Activated CD4-positive, alpha-beta T cell treated with anti-CD3 and anti-CD28 coated beads, Interleukin-2, amount 10 ng/mL, durations not matched to agents 7 days and 5 days (primary cell): Measurements from ENCODE around the gene CREG2. TPM values are rescaled to one million over a fixed set of nuclear protein-coding genes. Genes with fewer than 3 reads are reported as not detected.
A peak's percentile ranks its signal among the peaks of the same experiment; 100 is the strongest.

Source experiments
- CTCF ChIA-PET: fragments of 350-600 bp; sonication (Branson Sonifier 250); formaldehyde crosslinking; loops from one replicate; lab custom pipeline; 2021; ENCODE audit warnings: antibody characterized with exemption; lab: Charles Lee
- POLR2A ChIA-PET: fragments of 350-600 bp; sonication (Branson Sonifier 250); formaldehyde crosslinking; loops from one replicate; lab custom pipeline; 2021; ENCODE audit warnings: antibody characterized with exemption; lab: Charles Lee
- DNase-seq: peaks from one replicate; pipeline ENCODE4 v3.0.0-alpha.2; 2020
- H3K27ac Mint-ChIP-seq: one replicate; pipeline ENCODE4 v1.8.0; 2021; ENCODE audit warnings: mild to moderate bottlenecking, moderate library complexity, mixed read lengths
- H3K27me3 Mint-ChIP-seq: one replicate; pipeline ENCODE4 v1.8.0; 2021; ENCODE audit warnings: mixed read lengths
- H3K36me3 Mint-ChIP-seq: one replicate; pipeline ENCODE4 v1.8.0; 2021; ENCODE audit warnings: low read depth, mixed read lengths
- H3K4me1 Mint-ChIP-seq: one replicate; pipeline ENCODE4 v1.8.0; 2021; ENCODE audit warnings: mixed read lengths
- H3K4me3 Mint-ChIP-seq: one replicate; pipeline ENCODE4 v1.8.0; 2021; ENCODE audit warnings: mild to moderate bottlenecking, moderate library complexity, mixed read lengths
- H3K9me3 Mint-ChIP-seq: one replicate; pipeline ENCODE4 v1.8.0; 2021; ENCODE audit warnings: mixed read lengths
- total RNA-seq, 2 experiments: library from RNA; stranded (reverse); gene quantifications; one replicate each; pipeline ENCODE4 v1.2.3, GENCODE V29; 2021

CREG2 gene, protein sequence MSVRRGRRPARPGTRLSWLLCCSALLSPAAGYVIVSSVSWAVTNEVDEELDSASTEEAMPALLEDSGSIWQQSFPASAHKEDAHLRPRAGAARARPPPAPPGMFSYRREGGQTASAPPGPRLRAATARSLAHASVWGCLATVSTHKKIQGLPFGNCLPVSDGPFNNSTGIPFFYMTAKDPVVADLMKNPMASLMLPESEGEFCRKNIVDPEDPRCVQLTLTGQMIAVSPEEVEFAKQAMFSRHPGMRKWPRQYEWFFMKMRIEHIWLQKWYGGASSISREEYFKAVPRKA
- under 1 TPM; 0.31 to 0.52 TPM for total RNA-seq

DNA sequence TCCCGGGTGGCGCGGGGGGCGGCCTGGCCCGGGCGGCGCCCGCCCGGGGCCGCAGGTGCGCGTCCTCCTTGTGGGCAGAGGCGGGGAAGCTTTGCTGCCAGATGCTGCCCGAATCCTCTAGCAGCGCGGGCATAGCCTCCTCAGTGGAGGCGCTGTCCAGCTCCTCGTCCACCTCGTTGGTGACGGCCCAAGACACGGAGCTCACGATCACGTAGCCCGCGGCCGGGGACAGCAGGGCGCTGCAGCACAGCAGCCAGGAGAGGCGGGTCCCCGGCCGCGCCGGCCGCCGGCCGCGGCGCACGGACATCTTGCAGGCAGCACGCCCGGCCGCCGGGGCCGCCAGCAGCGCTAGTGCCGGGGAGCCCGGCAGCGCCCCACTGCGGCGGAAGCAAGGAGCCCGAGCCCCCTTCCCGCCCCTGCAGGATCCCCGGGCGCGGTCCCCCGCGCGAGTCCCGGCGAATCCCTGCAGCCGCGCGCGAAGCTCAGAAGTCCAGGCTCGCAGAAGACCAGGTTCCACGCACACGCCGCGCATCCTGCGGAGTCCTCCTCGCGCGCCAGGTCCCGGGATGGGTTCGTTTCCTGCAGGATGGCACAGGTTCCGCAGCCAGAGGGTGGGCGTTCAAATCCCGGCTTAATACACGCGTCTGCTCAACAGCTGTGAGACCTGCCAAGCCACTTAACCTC is at the start of gene CREG2:
Gene CREG2 (minus strand): TSS at position 353 of the 684 bp plus-strand sequence. CDS start 46 bp downstream, at position 307.
- DNase-seq = peak; percentile 55
- H3K36me3 Mint-ChIP-seq = no peaks in the 10 kb centered on the region
- no peak within 1 kb of the TSS for H3K27ac Mint-ChIP-seq
- H3K27me3 Mint-ChIP-seq = peaks cover 67% of the 10 kb centered on the region
- H3K9me3 Mint-ChIP-seq = no peaks in the 10 kb centered on the region
- CTCF ChIA-PET = interaction anchor here (0.6 to 2.0 kb wide), 6 partner anchors 12 to 45 kb away, joined by 3 to 8 read pairs (median 4); no protein-coding TSS in a partner anchor
- H3K4me1 Mint-ChIP-seq = peaks cover 11% of the 10 kb centered on the region
- POLR2A ChIA-PET = no interaction called here
- H3K4me3 Mint-ChIP-seq = peak within 1 kb of the TSS; percentile 52

DNA sequence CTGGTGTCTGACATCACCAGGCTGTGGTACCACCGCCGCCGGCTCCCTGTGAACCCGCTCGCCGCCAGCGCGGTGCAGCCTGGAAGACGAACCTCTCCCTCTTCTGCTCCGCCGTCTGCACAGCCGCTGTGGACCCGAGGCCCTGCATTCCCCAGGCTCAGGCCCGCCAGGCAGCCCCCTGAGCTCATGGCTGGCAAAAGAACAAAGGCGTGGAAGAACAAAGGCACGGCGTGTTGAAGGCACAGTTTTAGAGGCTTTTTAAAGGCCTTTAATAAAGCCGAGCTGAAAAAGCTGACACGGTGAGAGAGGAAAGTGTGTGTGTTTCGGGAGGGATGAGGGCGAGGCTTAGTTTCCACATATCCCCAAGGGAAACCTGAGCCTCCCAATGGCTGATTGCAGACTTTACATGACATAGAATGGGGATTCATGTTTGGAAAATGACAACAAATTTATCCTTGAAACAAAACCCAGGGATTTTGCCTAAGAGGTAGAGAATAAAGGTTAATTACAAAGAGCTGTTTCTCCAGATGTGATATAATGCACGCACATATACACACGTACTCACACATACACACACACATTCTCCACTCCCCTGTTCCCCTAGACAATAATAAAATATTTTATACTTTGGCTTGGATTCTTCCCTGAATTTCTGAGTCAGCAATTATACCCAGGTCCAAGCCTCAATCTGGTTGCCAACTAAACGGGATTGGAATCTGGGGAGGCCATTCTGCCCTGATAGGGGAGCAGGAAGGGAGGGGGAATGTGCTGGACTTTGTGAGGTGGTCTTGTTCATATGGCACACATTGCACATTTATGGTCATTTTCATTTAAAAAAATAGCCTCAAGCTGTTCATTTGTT is 47.9 kb upstream of the CREG2 start:
- H3K27ac Mint-ChIP-seq = no peak overlapping the region
- no peaks in the 10 kb centered on the region for H3K27me3 Mint-ChIP-seq

DNA sequence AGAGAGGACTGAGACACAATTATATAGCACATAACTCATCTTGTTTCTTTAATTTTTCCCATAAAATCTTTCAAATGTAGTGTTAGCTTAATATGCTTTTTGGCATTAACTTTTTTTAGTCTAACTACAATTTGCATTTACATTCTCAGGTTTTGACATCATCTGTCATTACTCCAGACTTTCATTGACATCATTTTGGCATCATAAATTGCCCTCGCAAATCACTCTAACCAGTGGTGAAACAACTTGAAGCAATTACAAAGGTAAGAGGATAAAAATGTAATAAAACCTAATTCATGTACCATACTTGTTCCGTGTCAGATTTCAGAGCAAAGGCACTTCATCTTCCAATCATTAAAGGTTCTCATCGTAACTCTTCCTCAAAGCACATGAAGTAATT is 46.2 kb upstream of the CREG2 start:
- no peak for DNase-seq
- POLR2A ChIA-PET = no interaction called here
- H3K4me1 Mint-ChIP-seq = no peaks in the 10 kb centered on the region
- H3K27me3 Mint-ChIP-seq = no peaks in the 10 kb centered on the region
- no peak overlapping the region for H3K4me3 Mint-ChIP-seq
- H3K27ac Mint-ChIP-seq = no peak overlapping the region
- H3K9me3 Mint-ChIP-seq = no peaks in the 10 kb centered on the region
- CTCF ChIA-PET = interaction anchor here (0.8 kb wide), 1 partner anchor 18 kb away, joined by 3 read pairs; no protein-coding TSS in a partner anchor
- H3K36me3 Mint-ChIP-seq = no peaks in the 10 kb centered on the region

More for the DNA sequence above, 47.9 kb upstream of the CREG2 start:
- H3K4me1 Mint-ChIP-seq = peaks cover under 1% of the 10 kb centered on the region
- no peaks in the 10 kb centered on the region for H3K36me3 Mint-ChIP-seq
- ChIA-PET POLR2A (no interaction called here), CTCF (no interaction called here)
- no peaks in the 10 kb centered on the region for H3K9me3 Mint-ChIP-seq
- H3K4me3 Mint-ChIP-seq = no peak overlapping the region
- DNase-seq = no peak

DNA sequence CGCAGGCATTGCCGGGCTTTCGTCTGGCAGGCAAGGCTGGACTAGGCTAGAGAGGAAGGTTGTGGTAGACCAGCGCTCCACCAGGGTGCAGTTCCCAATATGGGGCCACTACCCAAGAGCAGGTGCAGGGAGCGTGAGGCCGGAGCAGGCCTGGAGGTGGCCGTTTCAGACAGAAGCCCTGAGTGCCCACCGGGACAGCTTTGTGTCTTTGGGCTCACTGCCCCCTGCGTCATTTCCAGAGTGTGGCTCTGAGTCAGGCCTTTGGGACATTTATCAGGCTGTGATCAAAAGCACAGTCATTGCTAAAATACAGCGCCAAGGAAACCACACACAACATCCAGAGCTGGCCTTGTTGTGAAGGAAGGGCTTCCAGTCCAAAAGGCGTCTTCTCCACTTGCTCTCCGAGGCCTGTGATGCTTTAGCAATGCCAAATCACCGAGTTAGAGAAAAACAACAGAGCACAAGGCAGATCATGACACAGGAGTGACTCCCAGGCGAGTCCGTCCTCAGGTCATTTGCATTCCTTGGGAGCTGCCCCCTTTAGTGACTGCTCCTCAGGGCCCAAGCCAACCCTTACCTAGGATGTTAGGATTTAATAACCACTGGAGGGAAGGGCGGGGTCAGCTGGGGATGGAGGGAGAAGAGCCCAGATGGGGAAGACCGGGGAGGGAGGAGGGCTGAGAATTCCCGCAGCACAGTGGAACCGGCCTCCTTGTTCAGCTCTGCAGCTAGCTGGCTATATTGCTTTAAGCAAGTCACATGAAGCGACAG is 45.3 kb upstream of the CREG2 start:
- DNase-seq = no peak
- POLR2A ChIA-PET = no interaction called here
- no peaks in the 10 kb centered on the region for H3K27me3 Mint-ChIP-seq
- CTCF ChIA-PET = interaction anchor here (0.8 to 1.2 kb wide), 2 partner anchors 19 to 398 kb away, joined by 3 read pairs; no protein-coding TSS in a partner anchor
- H3K4me3 Mint-ChIP-seq = no peak overlapping the region
- H3K4me1 Mint-ChIP-seq = no peaks in the 10 kb centered on the region
- H3K36me3 Mint-ChIP-seq = no peaks in the 10 kb centered on the region
- no peaks in the 10 kb centered on the region for H3K9me3 Mint-ChIP-seq
- no peak overlapping the region for H3K27ac Mint-ChIP-seq

DNA sequence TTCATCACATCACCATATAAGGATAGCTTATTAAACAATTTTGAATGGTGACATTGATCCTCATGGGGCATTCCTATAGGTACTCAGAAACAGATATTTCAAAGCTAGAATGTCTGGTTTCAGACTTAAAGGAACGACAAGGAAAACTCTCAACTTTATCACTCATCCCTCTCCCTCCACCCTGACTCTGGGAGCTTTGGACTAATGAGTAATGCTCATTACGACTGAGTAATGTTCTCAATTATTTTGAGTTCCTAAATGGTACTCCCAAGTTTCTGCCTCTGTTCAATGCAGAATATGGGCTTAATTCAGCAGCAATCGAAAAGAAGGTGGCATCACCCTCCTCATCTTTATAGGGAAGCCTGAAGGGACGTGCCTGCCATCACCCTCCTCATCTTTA is 44.2 kb upstream of the CREG2 start:
- Mint-ChIP-seq H3K27ac (no peak overlapping the region), H3K4me3 (no peak overlapping the region), H3K27me3 (no peaks in the 10 kb centered on the region), H3K4me1 (no peaks in the 10 kb centered on the region), H3K9me3 (no peaks in the 10 kb centered on the region), H3K36me3 (no peaks in the 10 kb centered on the region)
- ChIA-PET CTCF (no interaction called here), POLR2A (no interaction called here)
- DNase-seq = no peak

DNA sequence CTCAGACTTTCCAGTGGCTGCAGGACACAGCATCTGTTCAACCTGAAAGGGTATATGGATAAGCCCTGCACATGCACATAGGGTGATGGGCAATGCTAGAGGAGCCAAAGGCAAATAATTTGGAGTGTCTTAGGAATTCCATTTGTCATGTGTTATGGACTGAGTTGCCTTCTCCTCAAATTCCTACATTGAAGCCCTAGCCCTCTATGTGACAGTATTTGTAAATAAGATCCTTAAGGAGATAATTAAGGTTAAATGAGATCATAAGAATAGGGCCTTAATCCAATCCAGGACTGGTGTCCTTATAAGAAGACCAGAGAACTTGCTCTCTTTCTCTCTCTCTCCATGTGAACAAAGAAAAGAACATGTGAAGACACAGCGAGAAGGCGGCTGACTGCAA is 42.9 kb upstream of the CREG2 start:
- CTCF ChIA-PET = no interaction called here
- H3K27ac Mint-ChIP-seq = no peak overlapping the region
- H3K4me3 Mint-ChIP-seq = no peak overlapping the region
- no peaks in the 10 kb centered on the region for H3K27me3 Mint-ChIP-seq
- POLR2A ChIA-PET = no interaction called here
- H3K36me3 Mint-ChIP-seq = no peaks in the 10 kb centered on the region
- H3K9me3 Mint-ChIP-seq = no peaks in the 10 kb centered on the region
- H3K4me1 Mint-ChIP-seq = no peaks in the 10 kb centered on the region
- DNase-seq = no peak

DNA sequence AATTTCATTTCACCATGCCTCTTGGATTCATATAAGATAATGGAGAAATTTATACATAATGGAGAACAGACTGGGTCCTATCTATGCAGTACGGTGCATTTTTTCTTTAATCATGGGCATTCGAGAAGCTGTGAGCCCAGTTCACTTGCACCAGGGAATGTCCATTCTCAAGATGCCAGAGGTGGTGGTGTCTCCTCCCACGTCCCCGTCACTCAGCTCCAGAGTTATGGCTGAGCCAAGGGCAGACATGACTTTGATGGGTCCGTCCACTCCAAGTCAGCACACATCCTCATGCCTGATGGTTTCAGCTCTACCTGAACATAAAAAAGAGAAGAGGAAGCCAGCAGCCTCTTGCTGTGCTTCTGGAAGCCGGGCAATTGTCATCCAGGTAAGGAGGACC is 42.1 kb upstream of the CREG2 start:
- Mint-ChIP-seq H3K27me3 (no peaks in the 10 kb centered on the region), H3K27ac (no peak overlapping the region), H3K4me3 (no peak overlapping the region), H3K4me1 (no peaks in the 10 kb centered on the region), H3K36me3 (no peaks in the 10 kb centered on the region), H3K9me3 (peaks cover 3% of the 10 kb centered on the region)
- POLR2A ChIA-PET = no interaction called here
- no peak for DNase-seq
- CTCF ChIA-PET = no interaction called here

DNA sequence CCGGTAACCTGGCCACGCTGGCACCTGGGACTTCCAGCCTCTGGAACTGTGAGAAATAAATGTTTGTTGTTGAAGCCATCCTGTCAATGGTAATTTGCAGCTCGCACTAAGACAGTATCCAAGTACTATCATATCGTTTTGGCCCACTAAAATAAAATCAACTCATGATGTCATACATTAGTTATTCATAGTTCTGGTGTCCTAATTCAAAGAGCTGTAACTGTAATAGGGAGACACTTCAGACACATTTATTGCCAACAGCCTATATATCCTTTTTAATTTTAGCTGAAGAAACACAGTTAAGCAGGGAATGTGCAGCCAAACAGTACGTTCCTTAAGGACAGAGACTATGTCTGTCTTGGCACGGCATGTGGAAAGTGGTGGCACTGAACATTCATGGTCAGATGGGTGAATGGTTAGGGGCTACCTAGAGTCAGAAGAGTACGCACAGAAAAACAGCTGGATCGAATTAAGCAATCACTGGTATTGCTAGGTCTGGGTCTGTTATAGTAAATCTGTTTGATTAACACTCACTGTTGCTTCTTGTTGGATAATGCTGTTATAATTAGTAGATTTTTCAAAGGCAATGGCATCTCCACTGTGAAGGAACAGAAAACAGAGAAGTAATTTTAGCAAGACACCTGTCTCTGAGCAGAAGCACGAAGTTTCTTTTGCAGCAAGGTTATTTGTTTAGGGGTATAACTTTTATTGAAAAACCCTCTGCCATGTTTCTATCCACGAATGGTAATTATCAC is 41.3 kb upstream of the CREG2 start:
- DNase-seq = no peak
- Mint-ChIP-seq H3K4me3 (no peak overlapping the region), H3K36me3 (no peaks in the 10 kb centered on the region), H3K4me1 (no peaks in the 10 kb centered on the region), H3K27ac (no peak overlapping the region), H3K9me3 (peaks cover 8% of the 10 kb centered on the region), H3K27me3 (no peaks in the 10 kb centered on the region)
- CTCF ChIA-PET = no interaction called here
- POLR2A ChIA-PET = no interaction called here

DNA sequence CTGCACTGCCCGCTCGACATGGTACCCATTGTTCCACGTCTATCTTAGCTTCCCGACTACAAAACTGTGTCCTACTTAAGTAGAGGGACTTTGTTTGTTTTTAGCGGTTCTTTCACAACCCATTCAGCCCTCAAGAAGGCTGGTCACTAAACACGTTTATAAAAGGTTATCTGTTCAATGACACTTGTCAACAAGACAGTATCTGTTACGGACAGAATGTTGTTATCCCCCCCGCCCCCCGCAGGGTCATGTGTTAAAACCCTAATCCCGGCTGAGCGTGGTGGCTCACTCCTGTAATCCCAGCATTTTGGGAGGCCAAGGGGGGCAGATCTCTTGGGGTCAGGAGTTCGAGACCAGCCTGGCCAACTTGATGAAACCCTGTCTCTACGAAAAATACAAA is 40.4 kb upstream of the CREG2 start:
- ChIA-PET CTCF (no interaction called here), POLR2A (no interaction called here)
- H3K4me1 Mint-ChIP-seq = no peaks in the 10 kb centered on the region
- no peaks in the 10 kb centered on the region for H3K27me3 Mint-ChIP-seq
- H3K36me3 Mint-ChIP-seq = no peaks in the 10 kb centered on the region
- H3K4me3 Mint-ChIP-seq = no peak overlapping the region
- peaks cover 9% of the 10 kb centered on the region for H3K9me3 Mint-ChIP-seq
- no peak overlapping the region for H3K27ac Mint-ChIP-seq
- no peak for DNase-seq

DNA sequence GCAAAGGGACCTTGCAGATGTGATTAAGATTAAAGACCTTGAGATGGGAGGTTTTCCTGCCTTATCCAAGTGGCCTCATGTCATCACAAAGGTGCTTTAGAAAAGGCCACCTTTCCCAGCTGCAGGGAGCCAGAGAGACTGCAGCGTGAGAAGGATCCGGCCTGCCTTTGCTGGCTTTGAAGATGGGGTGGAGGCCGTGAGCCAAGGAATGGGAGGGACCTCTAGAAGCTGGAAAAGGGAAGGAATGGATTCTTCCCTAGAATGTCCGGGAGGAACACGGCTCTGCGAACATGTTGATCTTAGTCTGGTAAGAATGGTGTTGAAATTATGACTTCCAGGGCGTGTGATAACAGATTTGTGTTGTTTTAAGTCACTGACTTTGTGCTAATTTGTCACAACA is 39.9 kb upstream of the CREG2 start:
- no peaks in the 10 kb centered on the region for H3K4me1 Mint-ChIP-seq
- no peaks in the 10 kb centered on the region for H3K36me3 Mint-ChIP-seq
- peaks cover 9% of the 10 kb centered on the region for H3K9me3 Mint-ChIP-seq
- H3K27ac Mint-ChIP-seq = no peak overlapping the region
- no peak for DNase-seq
- H3K27me3 Mint-ChIP-seq = no peaks in the 10 kb centered on the region
- ChIA-PET POLR2A (no interaction called here), CTCF (interaction anchor here (1.1 kb wide), 1 partner anchor 404 kb away, joined by 3 read pairs; no protein-coding TSS in a partner anchor)
- no peak overlapping the region for H3K4me3 Mint-ChIP-seq

DNA sequence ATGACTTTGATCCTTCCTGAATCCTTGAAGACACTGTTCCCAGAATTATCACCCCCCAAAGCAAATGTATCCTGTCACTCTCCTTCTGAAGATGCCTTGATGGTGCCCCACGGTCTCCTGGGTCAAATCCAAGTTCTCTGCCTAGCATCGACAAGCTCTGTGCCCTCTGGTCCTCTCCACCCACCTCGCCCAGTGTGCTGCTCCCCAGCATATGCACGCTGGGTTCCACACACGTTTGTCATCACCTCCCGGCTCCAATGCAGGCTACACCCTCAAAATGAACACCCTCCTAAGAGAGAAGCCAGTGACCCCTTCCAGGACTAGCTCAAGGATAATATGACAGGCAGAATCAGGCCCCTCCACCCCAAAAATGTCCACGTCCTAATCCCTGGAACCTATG is 39.5 kb upstream of the CREG2 start:
- Mint-ChIP-seq H3K4me1 (no peaks in the 10 kb centered on the region), H3K27me3 (no peaks in the 10 kb centered on the region), H3K36me3 (no peaks in the 10 kb centered on the region), H3K9me3 (peaks cover 9% of the 10 kb centered on the region), H3K27ac (no peak overlapping the region), H3K4me3 (no peak overlapping the region)
- ChIA-PET CTCF (interaction anchor here (1.1 kb wide), 1 partner anchor 404 kb away, joined by 3 read pairs; no protein-coding TSS in a partner anchor), POLR2A (no interaction called here)
- no peak for DNase-seq

DNA sequence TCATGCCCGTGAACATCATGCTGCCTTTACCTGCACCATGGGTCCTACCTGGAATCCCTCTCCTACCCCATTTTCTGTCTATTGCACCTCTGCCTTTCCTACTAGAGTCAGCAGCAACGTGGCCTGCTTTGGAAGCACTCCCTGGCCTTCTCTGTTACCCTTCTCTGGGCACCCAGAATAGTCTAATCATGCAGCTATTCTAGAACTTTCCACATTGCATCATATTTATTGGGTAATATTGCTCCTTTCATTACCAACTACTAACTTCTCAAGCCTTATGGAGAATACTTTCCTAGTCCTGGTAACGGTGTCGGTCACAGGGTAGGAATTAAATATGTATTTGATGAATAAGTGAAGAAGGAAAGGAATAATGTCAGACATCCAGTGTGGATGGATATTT is 33.3 kb upstream of the CREG2 start:
- Mint-ChIP-seq H3K4me3 (no peak overlapping the region), H3K27ac (no peak overlapping the region), H3K9me3 (peaks cover 9% of the 10 kb centered on the region), H3K36me3 (no peaks in the 10 kb centered on the region), H3K4me1 (peaks cover 2% of the 10 kb centered on the region), H3K27me3 (no peaks in the 10 kb centered on the region)
- ChIA-PET CTCF (no interaction called here), POLR2A (no interaction called here)
- DNase-seq = no peak
